HG03354 (cell line): ENCODE measurements around the gene GLO1.
A peak's percentile ranks its signal among the peaks of the same experiment; 100 is the strongest.

ENCODE experiments used
- ATAC-seq: cut with Tn5 transposase; IDR thresholded peaks from one replicate; pipeline ENCODE4 v1.9.1; 2021; ENCODE audit warnings: mild to moderate bottlenecking; ENCODE audit not compliant: unreplicated experiment, poor library complexity, severe bottlenecking

Gene GLO1

DNA sequence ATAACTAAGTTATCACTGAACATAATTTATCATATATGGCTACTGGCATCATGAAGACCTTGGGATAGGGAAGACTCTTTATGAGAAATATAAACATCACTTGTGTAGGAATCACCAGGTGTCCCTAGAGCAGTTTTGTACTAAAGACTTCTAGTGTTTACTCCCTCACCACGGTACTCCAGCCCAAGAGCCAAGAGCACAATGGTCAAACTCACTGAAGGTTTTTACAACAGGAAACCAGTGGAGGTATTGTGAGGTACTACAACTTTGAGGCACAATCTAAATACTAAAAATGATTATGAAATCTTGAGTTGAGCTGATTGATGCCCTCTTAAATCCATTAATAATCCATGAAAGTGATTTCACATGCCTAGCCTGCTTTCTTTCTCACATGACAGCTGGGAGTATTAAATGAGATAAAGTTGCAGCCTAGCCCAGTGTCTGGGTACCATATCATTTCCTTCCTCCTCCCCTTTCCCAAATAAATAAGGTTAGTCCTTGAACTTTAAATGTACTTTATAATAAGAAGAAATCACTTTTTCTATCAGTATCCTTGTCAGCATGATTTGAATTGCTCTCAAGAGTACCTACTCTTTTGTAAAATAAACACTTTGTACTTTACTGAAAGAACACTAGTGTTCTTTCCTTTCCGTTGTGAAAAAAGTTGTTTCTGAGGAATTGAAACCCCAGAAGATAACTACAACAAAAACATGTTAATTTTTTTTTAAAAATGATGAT lies 26.5 kb downstream of the GLO1 start:
- no peak for ATAC-seq

DNA sequence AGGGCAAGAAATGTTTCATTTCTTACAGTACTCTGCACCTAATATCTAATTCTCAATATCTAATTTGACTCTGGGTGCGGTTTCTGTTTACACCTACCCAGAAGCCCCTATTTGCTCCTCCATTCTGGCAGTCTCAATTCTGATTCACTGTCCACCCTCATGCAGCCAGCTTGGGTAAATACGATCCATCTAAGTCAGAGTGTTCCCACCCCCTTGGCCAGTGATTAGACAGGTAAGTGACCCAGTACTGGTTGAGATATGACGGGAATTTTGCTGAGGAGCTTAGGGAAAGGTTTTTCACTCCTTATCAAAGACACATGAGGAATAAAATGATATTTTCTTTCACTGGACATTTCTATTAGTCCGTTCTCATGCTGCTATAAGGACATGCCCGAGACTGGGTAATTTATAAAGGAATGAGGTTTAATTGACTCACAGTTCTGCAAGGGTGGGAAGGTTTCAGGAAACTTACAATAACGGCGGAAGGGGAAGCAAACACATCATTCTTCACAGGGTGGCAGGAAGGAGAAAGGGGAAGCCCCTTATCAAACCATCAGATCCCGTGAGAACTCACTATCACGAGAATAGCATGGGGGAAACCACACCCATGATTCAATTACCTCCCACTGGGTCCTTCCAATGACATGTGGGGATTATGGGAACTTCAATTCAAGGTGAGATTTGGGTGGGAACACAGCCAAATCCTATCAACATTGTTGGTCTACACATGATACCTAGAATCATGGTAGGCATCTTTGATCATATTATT lies 29.4 kb downstream of the GLO1 start:
- no peak for ATAC-seq

DNA sequence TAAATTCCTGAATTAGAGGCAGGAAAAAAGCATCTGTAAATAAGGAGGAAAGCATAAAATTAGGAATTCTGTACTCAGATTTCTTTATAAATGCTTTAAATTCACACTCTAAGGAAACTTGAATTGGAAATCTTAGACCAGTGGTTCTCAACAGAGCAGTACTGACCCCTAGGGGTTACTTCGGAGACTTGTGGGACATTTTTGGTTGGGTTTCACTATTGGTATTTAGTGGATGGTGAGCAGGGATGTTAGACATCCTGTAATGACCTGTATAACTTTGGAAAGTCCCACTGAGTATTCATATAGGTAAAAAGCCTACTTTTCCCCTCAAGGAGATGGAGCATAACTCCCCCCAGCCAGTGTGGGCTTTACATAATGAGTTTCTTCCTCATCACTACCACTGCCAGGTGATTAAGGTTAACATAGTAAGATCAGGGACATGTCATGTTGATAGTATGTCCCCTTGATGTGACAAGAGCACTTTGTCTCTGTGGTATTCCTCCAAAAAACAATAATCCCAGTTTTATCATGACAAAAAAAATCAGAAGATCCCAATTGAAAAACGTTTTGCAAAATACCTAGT lies 31.0 kb downstream of the GLO1 start:
- peak; percentile 87 for ATAC-seq

GRCh38 chr6:38658418-38659167 lies 44.4 kb downstream of the GLO1 start:
- ATAC-seq, result no peak

GRCh38 chr6:38656896-38657295 lies 46.0 kb downstream of the GLO1 start:
- no peak for ATAC-seq

DNA sequence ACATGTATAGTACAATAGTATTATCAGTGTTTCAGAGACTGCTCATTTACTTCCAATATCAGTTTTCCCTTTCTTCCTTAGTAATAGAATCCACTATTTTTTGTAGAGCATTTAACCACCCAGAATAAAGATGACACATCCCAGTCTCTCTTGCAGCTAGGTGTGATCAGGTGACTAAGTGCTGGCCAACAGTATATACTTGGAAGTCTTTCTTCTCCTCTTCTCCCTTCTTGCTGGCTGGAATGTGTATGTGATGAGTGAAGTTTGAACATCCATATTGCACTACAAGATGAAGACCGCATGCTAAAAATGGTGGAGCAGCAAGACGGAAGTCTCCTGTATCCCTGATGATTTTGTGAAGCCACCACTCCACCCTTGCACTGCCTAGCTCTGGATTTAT lies 48.7 kb downstream of the GLO1 start:
- ATAC-seq, result no peak

- no peak for ATAC-seq
Observed at GRCh38 chr6:38651121-38651784, 51.7 kb downstream of the GLO1 start.

GRCh38 chr6:38650207-38650752 lies 52.7 kb downstream of the GLO1 start:
- ATAC-seq, result no peak

- ATAC-seq, result no peak
Observed at GRCh38 chr6:38649744-38650143, 53.2 kb downstream of the GLO1 start.

- no peak for ATAC-seq
Observed at GRCh38 chr6:38648629-38649028, 54.3 kb downstream of the GLO1 start.

- no peak for ATAC-seq
Observed at GRCh38 chr6:38646166-38646878, 56.6 kb downstream of the GLO1 start.

GRCh38 chr6:38644951-38645350 lies 58.0 kb downstream of the GLO1 start:
- ATAC-seq, result no peak

- no peak for ATAC-seq
Observed at GRCh38 chr6:38640216-38640909, 62.6 kb downstream of the GLO1 start.

DNA sequence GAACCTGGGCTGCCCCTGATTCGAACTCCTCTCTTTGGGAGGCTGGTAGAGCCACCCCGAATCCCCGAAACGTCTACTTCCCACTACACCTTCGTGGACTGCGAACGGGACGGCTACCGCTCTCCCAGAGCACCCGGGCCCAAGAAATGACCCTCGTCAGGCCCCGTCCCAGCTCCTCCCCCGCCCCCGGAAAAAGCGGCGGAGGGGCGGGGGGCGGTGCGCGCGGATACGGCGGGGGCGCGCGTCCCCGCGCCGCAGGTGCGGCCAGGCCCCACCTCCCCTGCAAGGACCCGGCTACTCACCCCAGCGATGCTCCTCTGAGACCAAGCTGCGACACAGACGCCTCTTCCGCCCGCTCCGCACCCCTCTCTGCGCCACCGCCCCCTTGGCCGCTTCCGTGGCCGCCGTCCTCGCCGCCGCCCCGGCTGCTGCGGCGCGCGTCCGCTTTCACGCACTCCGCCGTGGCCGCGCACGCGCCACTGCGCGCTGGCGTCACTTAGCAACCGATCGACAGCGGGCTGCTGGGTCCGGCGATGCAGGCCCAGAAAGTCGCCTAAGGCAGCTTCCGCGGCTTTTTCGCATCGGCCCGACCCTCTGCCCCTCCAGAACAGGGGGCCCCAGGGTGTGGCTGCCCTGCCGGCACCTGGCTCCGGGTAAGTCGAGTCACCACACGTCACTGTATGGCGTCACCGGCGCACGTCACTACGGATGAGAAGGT lies 63.3 kb downstream of the GLO1 start, which contains the start of gene BTBD9:
BTBD9 (minus strand) TSS at position 432 of the 718 bp plus-strand sequence.
- ATAC-seq, result peak; percentile 85

DNA sequence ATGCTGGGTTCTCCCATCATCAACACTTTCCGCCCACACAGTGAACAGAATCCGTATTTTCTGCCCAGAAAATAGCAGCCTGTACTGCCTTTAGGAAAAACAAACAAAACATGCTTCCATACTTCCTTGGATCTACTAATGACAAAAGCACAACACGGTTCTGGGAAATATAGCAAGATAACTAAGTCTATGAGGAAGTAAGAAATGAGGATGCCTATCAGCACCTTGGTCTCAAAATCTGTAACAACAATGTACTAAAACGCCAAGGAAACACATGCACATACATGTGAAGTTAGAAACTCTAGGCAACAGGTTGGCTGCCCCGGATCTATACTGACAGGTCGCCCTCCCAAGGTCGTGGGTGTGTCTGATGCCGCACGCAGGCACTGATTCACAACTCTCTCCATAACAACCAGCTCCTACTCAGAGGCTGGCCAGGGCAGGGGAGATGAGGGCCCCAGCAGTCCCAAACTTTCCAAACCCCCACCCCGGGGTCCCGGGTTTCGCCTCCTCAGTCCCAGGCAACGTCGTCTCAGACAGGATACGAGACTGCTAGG lies 63.9 kb downstream of the GLO1 start:
- ATAC-seq, result peak; percentile 32

GRCh38 chr6:38637756-38638155 lies 65.2 kb downstream of the GLO1 start:
- ATAC-seq, result no peak

- ATAC-seq, result no peak
Observed at GRCh38 chr6:38636027-38636426, 66.9 kb downstream of the GLO1 start.
